NCI-H1105 (cell line): Measurements from ENCODE around the gene CYS1.
A peak's percentile ranks its signal among the peaks of the same experiment; 100 is the strongest.
"Not testable (repeated sequence)": the region's sequence is repeated elsewhere in the genome, so short reads cannot be mapped to it uniquely, and the experiment has no call there.

Source experiments
- DNase-seq: peaks from one replicate; lab custom pipeline; 2025; lab: John Stamatoyannopoulos, UW

CYS1 gene, protein sequence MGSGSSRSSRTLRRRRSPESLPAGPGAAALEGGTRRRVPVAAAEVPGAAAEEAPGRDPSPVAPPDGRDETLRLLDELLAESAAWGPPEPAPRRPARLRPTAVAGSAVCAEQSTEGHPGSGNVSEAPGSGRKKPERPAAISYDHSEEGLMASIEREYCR

DNA sequence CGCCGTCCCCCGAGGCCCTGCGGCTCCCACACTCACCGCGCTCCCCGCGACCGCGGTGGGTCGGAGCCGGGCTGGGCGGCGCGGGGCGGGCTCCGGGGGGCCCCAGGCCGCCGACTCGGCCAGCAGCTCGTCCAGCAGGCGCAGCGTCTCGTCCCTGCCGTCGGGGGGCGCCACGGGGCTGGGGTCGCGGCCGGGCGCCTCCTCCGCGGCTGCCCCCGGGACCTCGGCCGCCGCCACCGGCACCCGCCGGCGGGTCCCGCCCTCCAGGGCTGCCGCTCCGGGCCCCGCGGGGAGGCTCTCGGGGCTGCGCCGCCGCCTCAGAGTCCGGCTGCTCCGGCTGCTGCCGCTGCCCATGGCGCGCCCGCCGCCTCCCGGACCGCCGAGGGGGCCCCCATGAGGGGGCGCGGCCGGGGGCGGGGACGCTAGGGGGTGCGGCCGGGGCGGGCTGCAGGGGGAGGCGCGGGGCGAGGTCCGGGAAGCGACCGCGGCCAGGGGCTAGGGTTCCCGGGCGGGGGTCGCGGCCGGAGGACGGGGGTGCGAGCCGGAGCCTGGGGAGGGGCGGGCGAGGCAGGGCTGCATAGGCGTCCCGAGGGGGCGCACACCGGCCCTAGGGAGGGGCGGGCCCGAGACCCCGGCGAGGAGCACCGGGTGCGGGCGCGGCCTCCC lies at the start of gene CYS1:
TSS of gene CYS1 (minus strand) at position 542 of the 666 bp plus-strand sequence. CDS start at position 354, 188 bp downstream.
- no peak for DNase-seq

DNA sequence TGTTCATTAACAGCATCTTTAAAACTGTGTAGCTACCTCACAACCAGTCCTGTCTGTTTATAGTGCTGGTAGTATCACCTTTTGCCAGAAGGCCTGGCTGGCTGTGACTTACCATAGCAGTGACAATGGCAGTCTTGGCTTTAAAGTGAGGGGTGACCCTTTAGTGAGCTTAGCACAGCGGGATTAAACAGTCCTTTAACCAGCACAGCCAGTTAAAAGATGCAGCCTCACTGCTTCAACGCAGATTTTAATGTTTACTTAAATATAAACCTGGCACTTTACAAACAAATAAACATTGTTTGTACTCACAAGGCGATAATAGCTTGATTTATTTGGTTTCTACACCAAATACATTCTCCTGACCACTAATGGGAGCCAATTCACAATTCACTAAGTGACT lies 49.3 kb upstream of the CYS1 start:
- no peak for DNase-seq

DNA sequence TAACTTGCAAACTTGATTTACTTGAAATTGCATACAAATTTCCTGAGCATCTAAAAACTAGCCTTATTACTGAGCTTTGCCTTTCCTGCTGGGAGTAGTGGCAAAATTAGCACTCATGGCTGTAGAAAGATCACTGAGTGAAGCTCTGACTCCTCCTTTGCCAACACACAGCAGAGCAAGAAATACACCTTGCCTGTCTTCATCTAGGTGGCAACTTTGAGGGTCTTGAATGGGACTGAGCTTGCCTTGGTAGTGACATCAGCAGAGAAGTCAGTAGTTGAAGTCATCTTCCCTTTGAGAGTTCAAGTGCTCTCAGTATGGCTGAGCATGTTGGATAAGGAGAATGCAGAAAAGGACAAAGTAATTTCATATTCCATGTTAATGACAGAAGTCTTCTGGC lies 48.2 kb upstream of the CYS1 start:
- DNase-seq, result no peak

DNA sequence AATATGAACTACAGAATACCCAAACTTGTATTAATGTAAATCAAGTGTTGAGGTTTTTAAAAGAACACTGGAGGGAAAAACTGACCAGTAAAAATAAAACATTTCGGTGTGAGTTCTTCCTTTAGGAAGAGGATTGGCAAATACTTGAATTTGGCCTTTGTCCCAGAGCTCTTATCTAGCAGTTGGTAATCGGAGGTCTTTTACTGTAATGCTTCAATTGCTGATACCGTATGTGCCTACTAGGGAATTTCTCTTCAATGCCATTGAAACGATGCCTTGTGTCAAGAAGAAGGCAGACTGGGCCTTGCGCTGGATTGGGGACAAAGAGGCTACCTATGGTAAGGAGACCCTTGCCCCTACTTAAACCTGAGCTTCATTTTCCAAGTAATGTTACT lies 46.4 kb upstream of the CYS1 start:
- DNase-seq, result no peak

DNA sequence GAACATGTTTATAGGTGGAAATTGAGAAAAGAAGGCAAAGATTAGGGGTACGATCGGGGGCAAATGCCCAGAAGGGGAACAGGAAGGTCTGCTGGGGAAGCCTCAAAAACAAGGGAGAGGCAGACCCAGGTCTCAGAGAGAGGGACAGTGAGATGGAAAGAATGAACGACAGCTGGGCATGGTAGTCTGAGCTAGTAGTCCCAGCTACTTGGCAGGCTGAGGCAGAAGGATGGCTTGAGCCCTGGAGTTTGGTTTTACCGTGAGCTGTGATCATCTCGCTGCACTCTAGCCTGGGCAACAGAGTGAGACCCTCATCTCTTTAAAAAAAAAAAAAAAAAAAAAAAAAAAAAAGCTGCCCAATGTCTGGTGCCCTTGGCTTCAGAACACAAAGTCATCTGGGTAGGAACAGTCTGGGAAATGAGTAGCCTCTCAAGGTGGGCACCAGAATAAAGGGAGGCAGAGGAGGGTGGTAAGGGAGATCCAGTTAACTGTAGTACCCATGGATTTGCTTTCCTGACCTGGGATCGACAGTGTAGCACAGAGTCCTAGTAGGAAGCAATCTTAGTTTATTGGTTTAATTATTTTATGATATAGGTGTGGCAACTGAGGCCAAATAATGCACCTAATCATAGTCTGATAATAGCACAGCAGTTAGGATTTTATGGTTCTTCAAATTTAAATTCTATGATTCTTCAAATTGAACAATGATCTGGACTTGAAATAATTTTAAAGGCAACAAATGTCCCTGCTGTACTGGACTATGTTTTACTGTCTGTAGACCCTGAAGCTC lies 45.8 kb upstream of the CYS1 start:
- DNase-seq, result no peak

DNA sequence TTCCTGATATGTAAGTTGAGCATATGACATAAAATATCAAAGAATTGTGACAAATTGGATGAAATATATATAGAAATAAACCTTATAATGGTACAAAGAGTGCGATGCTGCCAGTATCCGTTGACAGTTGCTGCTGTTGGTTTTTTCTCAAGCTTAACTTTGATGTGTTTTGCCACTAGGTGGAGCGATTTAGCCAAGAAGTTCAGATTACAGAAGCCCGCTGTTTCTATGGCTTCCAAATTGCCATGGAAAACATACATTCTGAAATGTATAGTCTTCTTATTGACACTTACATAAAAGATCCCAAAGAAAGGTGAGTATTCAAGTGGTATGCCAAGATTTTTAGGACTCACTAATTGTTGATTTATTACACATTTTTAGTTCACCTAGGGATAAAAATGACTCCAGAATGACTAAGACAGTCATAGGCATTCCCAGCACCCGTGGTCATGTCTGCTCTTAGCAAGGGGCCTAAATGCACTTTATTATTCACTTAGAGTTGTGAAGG lies 44.4 kb upstream of the CYS1 start:
- peak; percentile 36 for DNase-seq

DNA sequence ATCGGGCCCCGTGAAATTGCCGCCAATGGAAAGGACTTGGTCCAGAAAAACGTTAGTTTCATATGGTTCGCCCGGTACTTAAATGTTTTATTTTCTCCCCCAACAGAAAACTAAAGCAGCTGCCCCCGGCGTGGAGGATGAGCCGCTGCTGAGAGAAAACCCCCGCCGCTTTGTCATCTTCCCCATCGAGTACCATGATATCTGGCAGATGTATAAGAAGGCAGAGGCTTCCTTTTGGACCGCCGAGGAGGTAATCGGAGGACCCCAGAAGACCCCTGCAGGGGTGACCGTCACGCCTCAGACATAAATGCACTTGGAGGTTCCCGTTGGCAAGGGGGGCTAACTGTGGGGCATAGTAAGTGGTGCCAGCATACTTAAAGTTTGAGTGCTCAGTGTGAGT lies 43.1 kb upstream of the CYS1 start:
- DNase-seq, result no peak

DNA sequence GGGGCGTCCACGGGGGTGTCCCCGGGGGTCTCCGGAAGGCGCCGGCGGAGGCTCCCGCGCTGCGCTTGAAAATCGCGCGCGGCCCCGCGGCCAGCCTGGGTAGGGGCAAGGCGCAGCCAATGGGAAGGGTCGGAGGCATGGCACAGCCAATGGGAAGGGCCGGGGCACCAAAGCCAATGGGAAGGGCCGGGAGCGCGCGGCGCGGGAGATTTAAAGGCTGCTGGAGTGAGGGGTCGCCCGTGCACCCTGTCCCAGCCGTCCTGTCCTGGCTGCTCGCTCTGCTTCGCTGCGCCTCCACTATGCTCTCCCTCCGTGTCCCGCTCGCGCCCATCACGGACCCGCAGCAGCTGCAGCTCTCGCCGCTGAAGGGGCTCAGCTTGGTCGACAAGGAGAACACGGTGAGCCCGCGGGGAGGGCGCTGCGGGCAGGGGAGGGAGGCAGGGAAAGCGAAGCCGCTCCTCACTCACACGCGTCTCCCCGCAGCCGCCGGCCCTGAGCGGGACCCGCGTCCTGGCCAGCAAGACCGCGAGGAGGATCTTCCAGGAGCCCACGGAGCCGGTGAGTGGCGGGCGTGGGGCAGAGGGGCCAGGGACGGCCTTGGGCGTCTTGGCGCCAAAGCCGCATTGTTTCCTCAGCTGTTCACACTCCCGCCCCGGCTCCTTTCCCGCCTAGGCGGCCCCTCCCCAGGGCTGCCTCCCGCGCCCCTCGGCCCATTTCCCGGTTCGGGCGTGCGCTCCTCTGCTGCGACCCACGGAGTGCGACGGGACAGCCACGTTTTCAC lies 42.5 kb upstream of the CYS1 start, which contains the start of gene RRM2:
TSS of gene RRM2 (plus strand) at position 240 of the 781 bp plus-strand sequence. CDS start at position 300, 60 bp downstream.
- peak; percentile 94 for DNase-seq

DNA sequence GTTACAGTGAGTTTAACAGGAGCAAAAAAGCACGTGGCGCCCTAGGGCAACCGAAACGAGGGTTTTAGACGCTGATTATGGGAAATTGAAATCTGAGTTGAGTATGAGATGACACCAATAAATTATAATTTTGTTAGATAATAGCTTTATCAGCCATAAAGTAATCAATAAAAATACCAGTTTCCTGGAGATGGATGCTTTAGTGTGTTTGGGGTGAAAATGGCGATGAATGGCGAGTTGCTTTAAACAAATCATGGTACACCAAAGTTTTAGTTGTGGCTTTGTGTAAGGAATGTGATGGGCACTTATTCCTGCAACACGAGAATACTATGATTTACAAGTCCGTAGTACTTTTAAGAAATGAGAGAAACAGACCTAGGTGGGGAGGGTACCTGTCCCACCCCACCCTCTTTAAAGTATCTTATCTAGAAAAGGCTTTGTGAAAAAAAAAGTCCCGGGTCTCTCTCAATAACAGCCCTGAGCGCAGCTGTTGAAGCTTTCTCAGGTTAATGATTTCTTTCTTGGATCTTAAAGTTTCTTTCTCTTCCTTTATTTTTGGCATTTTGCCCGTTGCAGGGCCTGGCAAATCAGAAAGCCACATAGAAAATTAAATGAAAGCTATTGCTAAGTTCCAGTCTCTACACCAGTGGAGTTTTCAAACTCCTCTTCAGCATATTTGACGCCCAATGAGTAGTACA lies 40.8 kb upstream of the CYS1 start:
- DNase-seq, result no peak

DNA sequence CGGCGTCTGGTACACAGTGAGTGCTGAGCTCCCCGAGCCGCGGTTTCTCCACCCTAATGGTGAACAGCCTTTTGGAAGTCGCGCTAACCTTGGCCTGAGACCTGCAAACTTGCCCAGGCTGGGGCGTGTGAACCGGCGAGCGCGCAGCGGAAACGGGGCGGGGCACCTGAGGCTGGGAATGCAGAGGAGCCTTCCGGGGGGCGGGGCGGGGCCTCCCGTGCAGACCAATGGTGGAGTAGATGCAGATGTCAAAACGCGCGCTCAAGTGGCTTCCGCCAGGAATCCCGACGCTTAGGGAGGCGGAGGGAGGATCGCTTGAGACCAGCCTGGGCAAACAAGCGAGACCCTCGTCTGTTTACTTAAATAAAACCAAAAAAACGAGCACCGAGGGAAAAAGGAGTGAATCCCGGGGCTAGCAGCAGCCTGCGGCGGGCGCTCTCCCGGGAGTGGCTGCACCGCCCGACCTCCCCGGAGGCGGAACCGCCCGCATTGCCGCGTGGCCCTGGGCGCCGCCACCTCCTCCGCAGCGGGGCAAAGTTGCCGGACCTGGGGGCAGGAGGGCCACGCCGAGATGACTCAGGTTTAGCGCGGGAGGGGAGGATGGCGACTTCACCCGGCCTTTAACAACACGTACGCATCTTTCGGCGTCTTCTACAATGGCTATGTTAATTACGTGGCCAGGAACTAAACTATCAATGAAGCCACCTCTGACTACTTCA lies 40.1 kb upstream of the CYS1 start:
- DNase-seq, result peak; percentile 94

DNA sequence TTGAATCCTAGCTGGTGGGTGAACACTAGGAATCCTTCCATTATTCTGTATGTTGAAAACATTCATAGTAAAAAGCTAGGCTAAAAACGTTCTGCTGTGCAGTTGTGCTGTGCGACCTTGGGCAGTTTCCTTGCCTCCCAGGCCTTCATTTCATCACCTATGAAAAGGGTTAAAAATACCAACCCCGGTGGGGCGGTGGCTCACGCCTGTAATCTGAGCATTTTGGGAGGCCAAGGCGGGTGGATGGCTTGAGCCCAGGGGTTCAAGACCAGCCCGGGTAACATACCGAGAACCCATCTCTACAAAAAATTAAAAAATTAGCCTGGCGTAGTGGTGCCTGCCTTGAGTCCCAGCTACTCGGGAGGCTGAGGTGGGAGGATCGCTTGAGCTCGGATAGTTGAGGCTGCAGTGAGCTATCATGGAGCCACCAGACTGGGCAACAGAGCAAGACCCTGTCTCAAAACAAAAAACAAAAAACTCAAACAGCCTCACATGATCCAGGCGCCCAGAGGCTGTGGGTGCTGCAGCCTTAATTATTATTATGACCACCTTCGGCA lies 39.5 kb upstream of the CYS1 start:
- no peak for DNase-seq

DNA sequence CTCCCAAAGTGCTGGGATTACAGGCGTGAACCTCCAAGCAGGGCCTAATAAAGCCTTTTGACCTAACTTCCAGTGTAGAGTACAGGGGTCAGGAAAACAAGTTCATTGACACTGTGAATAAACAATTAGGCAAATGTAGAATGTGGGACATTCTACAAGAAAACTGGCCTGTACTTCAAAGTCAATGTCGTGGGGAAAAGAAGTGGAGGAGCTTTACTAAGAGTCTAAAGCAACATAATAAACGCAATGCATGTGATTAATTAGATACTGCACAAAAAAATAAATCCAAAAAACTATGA lies 38.8 kb upstream of the CYS1 start:
- DNase-seq, result no peak

DNA sequence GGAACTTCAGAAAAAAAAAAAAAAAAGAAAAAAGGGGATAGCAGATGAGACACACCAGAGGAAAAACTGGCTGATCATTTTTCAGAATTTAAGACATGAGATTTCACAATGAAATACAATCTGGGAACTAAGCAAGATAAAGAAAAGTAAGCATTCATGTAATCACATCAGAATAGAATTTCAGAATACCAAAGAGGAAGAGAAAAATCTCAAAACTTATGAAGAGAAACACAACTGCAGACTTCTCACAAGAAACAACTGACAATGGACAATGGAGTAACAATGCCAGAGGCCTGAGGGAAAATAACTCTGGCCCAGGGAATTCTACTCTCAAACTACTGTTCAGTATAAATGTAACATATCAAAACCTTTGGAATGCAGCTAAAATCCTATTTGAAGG lies 29.1 kb upstream of the CYS1 start:
- DNase-seq, result no peak

DNA sequence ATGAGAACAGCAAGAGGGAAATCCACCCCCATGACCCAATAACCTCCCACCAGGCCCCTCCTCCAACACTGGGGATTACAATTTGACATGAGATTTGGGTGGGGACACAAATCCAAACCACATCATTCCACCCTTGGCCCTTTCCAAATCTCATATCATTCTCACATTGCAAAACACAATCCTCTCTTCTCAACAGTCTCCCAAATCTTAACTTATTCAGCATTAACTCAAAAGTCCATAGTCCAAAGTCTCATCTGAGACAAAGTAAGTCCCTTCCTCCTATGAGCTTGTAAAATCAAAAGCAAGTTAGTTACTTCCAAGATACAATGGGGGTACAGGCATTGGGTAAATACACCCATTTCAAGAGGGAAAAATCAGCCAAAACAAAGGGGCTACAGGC lies 24.7 kb upstream of the CYS1 start:
- DNase-seq, result not testable (repeated sequence)

DNA sequence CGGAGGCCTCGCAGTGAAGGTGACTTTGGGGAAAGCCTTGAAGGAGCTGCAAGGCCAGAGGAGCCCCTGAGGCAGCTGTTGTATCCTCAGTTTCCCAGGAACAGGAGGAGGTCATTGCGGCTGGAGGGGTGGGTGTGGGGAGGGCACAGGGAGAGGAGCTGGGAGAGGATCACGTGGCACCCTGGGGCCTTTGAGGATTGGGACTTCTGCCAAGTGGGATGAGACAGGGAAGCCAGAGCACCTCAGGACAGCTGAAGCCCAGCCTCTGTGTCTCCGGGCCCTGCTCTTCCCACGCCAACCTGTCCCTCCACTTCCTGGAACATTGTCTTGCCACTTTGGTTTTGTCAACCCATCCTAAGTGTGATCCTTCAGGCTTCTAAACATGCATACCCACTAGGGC lies 23.0 kb upstream of the CYS1 start:
- no peak for DNase-seq

DNA sequence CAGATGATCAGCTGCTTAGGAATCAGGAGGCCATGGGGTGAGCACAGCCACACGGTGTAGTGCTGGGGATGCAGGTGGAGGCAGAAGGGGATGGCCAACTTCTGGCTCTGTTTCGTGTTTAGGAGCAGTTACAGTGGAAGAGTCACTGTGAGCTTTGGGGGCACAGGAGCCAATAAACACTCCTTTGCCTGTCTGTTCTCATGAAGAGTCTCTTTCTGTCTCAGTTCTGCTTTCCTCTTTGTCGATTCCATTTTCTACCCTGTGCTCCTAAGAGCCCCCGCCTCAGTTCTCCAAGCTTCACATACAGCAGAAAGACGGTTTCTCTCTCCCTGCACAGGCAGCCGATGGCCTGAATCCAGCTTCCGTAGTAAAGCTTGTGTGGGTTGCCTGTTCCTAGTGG lies 21.3 kb upstream of the CYS1 start:
- no peak for DNase-seq

DNA sequence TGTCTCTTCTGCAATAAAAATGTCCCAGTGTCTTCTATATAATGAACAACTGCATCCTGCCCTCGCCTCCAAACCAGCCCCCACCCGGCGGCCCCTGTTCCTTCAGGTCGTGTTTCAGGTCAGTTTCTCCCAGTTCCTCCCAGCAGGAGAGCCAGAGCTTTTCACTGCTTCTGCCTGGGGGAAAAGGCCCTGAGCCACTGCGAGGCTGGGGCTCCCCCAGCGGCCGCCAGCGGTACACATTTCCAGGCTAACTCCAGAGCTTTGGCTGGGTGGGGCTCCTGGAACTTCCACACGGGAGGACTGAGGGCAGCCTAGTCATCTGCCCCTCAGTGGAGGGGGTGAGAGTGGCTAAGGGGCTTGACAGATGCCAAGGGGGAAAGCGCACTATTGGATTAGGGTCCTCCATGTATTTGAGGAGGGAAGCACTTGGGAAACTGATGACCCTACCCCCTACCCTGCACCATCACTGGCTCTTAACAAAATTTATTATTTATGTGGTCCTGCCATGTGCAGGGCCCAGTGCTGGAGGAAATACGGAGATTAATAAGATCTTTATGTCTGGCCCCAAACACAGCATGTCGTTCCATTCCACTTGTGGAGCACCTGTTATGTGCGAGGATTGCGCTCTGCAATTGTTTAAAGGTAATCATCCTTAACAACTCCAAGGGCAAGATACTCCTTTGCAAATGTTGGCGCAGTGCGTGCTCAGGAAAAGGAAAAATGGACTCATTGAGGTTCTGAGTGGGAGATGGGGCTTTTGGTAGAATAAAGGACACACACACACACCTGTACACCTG lies 17.3 kb upstream of the CYS1 start:
- peak; percentile 19 for DNase-seq

DNA sequence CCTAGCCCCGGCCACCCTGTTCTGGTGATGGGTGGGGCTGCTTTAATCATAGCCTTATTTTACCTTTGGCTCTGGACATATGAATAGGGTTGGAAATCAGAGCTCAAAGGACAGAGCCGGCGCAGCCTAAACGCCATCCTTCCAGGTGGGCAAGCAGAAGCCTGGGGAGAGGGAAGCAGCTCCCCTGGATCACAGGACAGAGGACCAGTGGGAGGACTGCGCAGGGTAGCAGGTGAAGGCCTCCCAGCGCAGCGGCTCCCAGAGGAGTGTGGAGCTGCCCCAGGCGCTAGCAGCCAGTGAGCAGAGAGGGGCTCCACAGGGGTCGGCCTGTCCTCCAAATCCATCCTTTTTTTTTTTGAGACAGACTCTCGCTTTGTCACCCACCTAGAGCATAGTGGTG lies 16.4 kb upstream of the CYS1 start:
- DNase-seq, result no peak

DNA sequence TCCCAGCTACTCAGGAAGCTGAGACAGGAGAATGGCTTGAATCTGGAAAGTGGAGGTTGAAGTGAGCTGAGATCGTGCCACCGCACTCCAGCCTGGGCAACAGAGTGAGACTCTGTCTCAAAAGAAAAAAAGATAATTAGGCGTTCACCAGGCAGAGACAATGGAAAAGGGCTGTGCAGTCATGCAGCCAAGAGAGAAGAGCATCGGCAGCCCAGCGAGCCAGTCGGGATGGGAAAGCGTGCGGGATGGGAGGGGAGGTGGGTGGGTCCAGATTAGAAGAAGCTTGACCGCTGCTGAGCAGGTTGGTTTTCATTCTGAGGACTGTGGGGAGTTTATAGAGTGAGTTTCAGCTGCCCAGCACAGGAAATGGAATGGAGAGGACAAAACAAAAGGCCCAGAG lies 15.0 kb upstream of the CYS1 start:
- no peak for DNase-seq

DNA sequence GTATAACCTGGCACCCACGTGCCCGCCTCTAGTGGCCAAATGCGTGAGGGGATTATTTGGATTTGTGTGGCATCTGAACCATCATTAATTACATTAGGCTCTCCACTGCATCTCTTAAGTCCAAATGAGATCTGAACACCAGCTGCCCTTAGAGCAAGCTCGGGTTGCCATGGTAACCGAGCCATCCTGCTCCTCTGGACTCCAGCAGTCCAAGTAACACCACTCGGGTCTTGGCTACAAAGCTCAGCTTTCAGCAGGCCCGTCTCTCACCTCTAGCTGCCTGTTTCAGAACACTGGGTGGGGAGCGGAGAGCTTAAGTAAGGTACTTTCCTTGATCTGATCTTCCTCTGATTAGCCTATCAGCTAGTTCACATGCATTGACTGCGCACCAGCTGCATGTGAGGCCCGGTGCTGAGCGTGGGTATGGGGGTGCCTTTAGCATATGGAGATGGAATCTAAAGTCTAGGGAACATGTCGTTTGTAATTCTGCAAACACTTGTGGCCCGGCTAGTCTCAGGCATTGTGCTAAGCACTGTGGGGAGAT lies 14.1 kb upstream of the CYS1 start:
- DNase-seq, result no peak
